ENCODE data around the gene ATP1A2.

- peak; percentile 54 for TF ChIP-seq CTCF (IDR thresholded peaks at IDR 0.05; ENCODE audit: low read depth, low read length, missing input control)
- TF ChIP-seq ATF3 (IDR thresholded peaks at IDR 0.05), result no peak
- no peak for TF ChIP-seq GABPA (IDR thresholded peaks at IDR 0.05 in 1 of 2, conservative IDR thresholded peaks at IDR 0.05 in 1 of 2)
- no peak for TF ChIP-seq TAF1 (conservative IDR thresholded peaks at IDR 0.05)
- no peak for TF ChIP-seq JUND (IDR thresholded peaks at IDR 0.05)
- peak; percentile 61 to 78 for TF ChIP-seq RAD21 (IDR thresholded peaks at IDR 0.05)
- no peak for TF ChIP-seq EGR1 (IDR thresholded peaks at IDR 0.05; ENCODE audit: low read depth in 2 of 2)
- TF ChIP-seq YY1 (IDR thresholded peaks at IDR 0.05), result no peak
- TF ChIP-seq RXRA (IDR thresholded peaks at IDR 0.05), result no peak
Measured at GRCh38 chr1:160078512-160079195, 36.9 kb upstream of the ATP1A2 start.
